HL-60 (cell line): Measurements from ENCODE around the gene SLC35D2.

Source experiments
- DNase-seq, 2 experiments: peaks; one replicate each; pipeline ENCODE4 v3.0.0-alpha.2; 2010 to 2020; ENCODE audit warnings: low read depth in 1 of 2, low spot score in 1 of 2
- H3K27ac ChIP-seq: fragments of 250-450 bp; sonication (Bioruptor Pico); replicated peaks from 2 replicates; pipeline ENCODE4 v1.5.1; 2020; ENCODE audit warnings: mild to moderate bottlenecking, moderate library complexity
- H3K27me3 ChIP-seq: fragments of 250-450 bp; sonication (Bioruptor Pico); 2 replicates; pipeline ENCODE4 v1.5.1; 2021; ENCODE audit warnings: mild to moderate bottlenecking, moderate library complexity; ENCODE audit not compliant: insufficient read depth, poor library complexity, severe bottlenecking
- H3K4me3 ChIP-seq: replicated peaks from 2 replicates; pipeline ENCODE4 v1.5.1; 2011; ENCODE audit warnings: mild to moderate bottlenecking, control low read depth, low read length; ENCODE audit not compliant: insufficient read depth
- GABPA ChIP-seq: IDR thresholded peaks from 2 replicates; pipeline ENCODE4 v1.6.1; 2012; ENCODE audit warnings: low read depth
- POLR2AphosphoS5 ChIP-seq: IDR thresholded peaks from 2 replicates; pipeline ENCODE4 v1.6.1; 2012; ENCODE audit warnings: low read depth
- SPI1 ChIP-seq: IDR thresholded peaks from 2 replicates; pipeline ENCODE4 v1.6.1; 2012; ENCODE audit warnings: low read depth, mild to moderate bottlenecking, borderline replicate concordance
- TF ChIP-seq, protein P1 (sequence below): IDR thresholded peaks from 2 replicates; pipeline ENCODE4 v1.6.1; 2012; ENCODE audit warnings: low read depth; ENCODE audit not compliant: insufficient replicate concordance
- TF ChIP-seq, protein P2 (sequence below): IDR thresholded peaks from one replicate; pipeline ENCODE4 v1.5.1; 2011; ENCODE audit warnings: low read length, control low read depth, inconsistent platforms; ENCODE audit not compliant: insufficient read depth

The SLC35D2 gene

DNA sequence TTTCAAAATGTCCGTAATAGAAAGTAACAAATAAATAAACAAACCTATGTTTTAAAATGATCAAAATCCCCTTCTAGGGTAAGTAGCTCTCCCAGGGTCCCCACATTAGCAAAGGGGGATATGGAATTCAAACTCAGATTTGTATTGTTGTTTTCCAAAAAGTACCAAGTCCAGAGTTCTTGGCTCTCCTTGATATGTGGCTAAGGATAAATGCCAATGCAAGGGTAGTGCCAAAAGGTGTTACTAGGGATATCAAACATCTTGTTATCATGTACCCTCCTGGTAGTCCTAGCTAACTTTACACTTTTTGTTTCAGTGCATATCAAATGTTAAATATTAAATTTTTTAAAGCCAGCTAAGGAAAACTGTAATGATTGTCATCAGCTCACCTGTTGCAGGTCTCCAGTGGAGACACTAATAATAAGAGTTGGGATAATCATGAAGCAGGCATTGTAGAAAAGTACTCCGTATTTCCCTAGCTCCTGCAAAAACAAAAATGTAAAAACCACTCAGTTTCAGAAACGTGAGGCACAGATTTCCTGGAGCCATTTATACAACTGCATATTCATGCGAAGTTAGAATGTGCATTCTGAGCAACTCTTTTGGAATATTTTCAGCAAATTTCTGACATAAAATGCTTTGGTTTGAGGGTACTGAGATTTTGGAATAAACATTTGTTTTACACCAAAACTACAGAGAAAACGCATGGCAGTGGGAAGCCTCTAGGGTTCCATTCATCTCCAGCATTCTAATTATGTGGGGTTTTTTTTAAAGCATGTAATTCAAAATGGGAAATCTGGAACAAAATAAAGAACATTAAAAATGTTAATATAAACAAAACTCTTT, 39.8 kb downstream of the SLC35D2 start:
- no peak for DNase-seq
- no peak for TF ChIP-seq POLR2AphosphoS5
- no peak for TF ChIP-seq SPI1
- Histone ChIP-seq H3K27me3 (no peaks in the 10 kb centered on the region), H3K27ac (no peak overlapping the region), H3K4me3 (no peak overlapping the region)

DNA sequence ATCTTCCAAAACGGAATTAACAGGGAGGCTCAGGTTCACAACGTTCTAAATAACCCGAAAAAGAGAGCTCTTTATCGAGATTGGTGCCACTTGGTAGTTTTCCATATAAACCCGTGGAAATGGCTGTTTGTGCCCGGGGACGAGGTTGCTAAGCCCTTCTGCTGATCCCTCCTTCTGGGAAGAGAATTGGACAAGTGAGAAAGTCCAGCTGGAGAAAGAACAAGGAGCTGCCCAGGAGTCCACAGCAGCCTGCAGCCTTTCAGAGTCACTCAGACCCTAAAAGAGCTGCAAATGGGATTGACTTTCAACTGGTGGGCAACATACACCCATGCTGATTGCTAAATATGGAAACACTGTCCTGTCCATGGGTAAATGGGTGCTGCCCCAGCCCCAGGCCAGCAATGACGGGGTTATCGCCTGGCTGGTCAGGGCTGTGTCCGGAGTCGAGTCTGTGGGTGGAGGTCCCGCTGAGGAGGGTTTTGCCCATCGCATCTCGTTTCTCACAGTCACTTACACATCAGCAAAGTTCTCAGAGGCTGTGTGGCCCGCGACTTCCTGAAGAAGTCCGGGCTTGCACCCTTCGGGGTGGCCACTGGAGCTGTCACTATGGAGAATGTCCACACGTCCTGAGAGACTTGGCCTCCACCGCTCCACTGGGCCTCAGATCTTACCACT, 40.8 kb downstream of the SLC35D2 start:
- no peak for DNase-seq
- no peak overlapping the region for H3K27ac ChIP-seq
- no peak overlapping the region for H3K4me3 ChIP-seq
- TF ChIP-seq, protein P1, sequence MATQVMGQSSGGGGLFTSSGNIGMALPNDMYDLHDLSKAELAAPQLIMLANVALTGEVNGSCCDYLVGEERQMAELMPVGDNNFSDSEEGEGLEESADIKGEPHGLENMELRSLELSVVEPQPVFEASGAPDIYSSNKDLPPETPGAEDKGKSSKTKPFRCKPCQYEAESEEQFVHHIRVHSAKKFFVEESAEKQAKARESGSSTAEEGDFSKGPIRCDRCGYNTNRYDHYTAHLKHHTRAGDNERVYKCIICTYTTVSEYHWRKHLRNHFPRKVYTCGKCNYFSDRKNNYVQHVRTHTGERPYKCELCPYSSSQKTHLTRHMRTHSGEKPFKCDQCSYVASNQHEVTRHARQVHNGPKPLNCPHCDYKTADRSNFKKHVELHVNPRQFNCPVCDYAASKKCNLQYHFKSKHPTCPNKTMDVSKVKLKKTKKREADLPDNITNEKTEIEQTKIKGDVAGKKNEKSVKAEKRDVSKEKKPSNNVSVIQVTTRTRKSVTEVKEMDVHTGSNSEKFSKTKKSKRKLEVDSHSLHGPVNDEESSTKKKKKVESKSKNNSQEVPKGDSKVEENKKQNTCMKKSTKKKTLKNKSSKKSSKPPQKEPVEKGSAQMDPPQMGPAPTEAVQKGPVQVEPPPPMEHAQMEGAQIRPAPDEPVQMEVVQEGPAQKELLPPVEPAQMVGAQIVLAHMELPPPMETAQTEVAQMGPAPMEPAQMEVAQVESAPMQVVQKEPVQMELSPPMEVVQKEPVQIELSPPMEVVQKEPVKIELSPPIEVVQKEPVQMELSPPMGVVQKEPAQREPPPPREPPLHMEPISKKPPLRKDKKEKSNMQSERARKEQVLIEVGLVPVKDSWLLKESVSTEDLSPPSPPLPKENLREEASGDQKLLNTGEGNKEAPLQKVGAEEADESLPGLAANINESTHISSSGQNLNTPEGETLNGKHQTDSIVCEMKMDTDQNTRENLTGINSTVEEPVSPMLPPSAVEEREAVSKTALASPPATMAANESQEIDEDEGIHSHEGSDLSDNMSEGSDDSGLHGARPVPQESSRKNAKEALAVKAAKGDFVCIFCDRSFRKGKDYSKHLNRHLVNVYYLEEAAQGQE, result no peak
- no peak for TF ChIP-seq GABPA
- TF ChIP-seq, protein P2, sequence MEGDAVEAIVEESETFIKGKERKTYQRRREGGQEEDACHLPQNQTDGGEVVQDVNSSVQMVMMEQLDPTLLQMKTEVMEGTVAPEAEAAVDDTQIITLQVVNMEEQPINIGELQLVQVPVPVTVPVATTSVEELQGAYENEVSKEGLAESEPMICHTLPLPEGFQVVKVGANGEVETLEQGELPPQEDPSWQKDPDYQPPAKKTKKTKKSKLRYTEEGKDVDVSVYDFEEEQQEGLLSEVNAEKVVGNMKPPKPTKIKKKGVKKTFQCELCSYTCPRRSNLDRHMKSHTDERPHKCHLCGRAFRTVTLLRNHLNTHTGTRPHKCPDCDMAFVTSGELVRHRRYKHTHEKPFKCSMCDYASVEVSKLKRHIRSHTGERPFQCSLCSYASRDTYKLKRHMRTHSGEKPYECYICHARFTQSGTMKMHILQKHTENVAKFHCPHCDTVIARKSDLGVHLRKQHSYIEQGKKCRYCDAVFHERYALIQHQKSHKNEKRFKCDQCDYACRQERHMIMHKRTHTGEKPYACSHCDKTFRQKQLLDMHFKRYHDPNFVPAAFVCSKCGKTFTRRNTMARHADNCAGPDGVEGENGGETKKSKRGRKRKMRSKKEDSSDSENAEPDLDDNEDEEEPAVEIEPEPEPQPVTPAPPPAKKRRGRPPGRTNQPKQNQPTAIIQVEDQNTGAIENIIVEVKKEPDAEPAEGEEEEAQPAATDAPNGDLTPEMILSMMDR, result no peak
- no peak for TF ChIP-seq POLR2AphosphoS5
- H3K27me3 ChIP-seq, result no peaks in the 10 kb centered on the region

DNA sequence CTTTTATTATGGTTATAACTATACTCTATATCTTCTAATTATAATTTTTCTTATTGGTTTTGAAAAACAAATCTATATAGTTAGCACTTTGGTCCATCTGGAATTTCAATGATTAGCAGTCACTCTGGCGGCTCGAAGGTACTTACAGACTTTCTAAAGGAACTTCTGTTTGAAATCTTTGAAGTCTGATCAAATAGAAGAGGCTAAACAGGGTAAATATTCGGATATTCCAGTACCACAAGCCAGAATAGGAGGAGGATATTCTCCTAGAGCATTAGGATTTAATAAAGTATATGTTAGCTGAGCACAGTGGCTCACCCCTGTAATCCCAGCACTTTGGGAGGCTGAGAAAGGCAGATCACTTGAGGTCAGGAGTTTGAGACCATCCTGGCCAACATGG, 42.8 kb downstream of the SLC35D2 start:
- no peak for DNase-seq
- Histone ChIP-seq H3K27me3 (no peaks in the 10 kb centered on the region), H3K27ac (no peak overlapping the region), H3K4me3 (no peak overlapping the region)
- TF ChIP-seq GABPA, result no peak
- TF ChIP-seq POLR2AphosphoS5, result no peak
- TF ChIP-seq, protein P2, result no peak
- TF ChIP-seq SPI1, result no peak
- TF ChIP-seq, protein P1, result no peak

DNA sequence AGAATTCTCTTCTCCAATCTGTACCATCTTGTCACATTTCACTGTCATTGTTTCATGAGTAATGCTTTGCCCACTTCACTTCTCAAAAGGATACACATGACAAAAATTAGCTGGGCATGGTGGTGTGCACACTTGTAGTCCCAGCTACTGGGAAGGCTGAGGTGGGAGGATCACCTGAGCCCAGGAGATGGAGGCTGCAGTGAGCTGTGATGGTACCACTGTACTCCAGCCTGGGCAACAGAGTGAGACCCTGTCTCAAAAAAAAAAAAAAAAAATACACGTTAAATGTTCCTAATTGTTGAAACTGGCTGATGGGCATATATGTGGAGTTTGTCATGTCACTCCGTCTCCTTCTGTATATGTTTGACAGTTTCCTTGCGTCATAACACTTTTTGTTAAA, 45.2 kb downstream of the SLC35D2 start:
- no peak for DNase-seq
- H3K4me3 ChIP-seq, result no peak overlapping the region
- TF ChIP-seq GABPA, result no peak
- TF ChIP-seq, protein P2, result no peak
- no peak for TF ChIP-seq SPI1
- no peaks in the 10 kb centered on the region for H3K27me3 ChIP-seq
- H3K27ac ChIP-seq, result no peak overlapping the region
